ENCODE results near the gene OR2G3.

The OR2G3 gene

DNA sequence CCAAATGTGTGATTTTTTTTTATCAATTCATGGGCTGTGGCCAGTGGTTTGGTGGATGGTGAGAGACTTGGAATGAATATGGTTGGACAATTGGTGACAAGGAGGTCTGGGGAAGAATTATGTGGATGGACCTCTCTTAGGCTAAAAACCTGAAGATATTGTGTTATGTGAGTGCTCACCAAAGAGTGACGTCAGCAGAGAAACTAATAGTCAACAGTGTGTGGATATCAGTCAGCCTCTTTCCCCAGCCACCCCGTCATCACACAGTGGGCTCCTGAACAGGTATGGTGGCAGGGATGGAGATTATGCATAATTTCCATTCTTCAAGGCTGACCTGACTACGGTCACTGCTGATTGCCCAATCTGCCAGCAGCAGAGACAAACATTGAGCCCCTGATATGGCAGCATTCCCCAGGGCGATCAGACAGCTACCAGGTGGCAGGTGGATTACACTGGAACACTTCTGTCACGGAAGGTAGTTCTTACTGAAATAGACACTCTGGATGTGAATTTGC is 26.4 kb upstream of the OR2G3 start:
- TF ChIP-seq YY1 (IDR thresholded peaks at IDR 0.05; ENCODE audit: insufficient read depth, insufficient read length) (no peak), ZNF274 (IDR thresholded peaks at IDR 0.05; ENCODE audit: low read depth, low read length) (no peak), SUZ12 (IDR thresholded peaks at IDR 0.05; ENCODE audit: extremely low read depth, insufficient read depth, insufficient read length) (no peak)
- 0 out of 2 replicates have a peak, but pooled peaks cover 2% of the 10 kb centered on the region for H3K9me3 ChIP-seq (ENCODE audit: insufficient read depth, low read length)
- H3K36me3 ChIP-seq (ENCODE audit: insufficient read depth, insufficient read length, low read length) = no peaks in the 10 kb centered on the region
- H3K4me1 ChIP-seq (ENCODE audit: insufficient read depth, insufficient read length) = no peaks in the 10 kb centered on the region
- DNase-seq (ENCODE audit: low read depth, low spot score) = no peak
- no peaks in the 10 kb centered on the region for H3K27me3 ChIP-seq (ENCODE audit: insufficient read depth, insufficient read length)
- no peak overlapping the region for H3K9ac ChIP-seq (ENCODE audit: insufficient read length, low read depth)
- H3K4me3 ChIP-seq (ENCODE audit: insufficient read length, low read depth) = no peak overlapping the region

DNA sequence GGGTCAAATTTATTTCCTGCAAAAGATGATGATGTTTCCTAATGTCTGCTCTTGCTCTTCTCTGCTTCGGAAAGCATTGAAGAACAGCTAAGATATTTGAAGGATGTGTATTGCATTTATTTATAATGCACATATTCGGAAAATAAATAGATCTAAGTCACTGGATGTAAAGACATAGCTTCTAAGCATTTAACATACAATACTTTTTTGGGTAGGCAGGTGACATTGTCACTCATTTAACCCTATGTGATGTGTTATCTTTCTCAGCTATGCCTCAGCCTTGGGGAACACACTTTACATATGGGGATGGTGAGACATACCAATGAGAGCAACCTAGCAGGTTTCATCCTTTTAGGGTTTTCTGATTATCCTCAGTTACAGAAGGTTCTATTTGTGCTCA is 17.3 kb upstream of the OR2G3 start, which contains the start of gene OR2G2:
Gene OR2G2 (plus strand): TSS at position 301 of the 400 bp plus-strand sequence. CDS start 0 bp downstream, at position 301.
- Histone ChIP-seq H3K36me3 (ENCODE audit: insufficient read depth, insufficient read length, low read length) (no peaks in the 10 kb centered on the region), H3K9me3 (ENCODE audit: insufficient read depth, low read length) (peaks cover 21% of the 10 kb centered on the region), H3K4me3 (ENCODE audit: insufficient read length, low read depth) (no peak within 1 kb of the TSS), H3K27me3 (ENCODE audit: insufficient read depth, insufficient read length) (no peaks in the 10 kb centered on the region), H3K4me1 (ENCODE audit: insufficient read depth, insufficient read length) (no peaks in the 10 kb centered on the region), H3K9ac (ENCODE audit: insufficient read length, low read depth) (no peak within 1 kb of the TSS)
- DNase-seq (ENCODE audit: low read depth, low spot score) = no peak
- TF ChIP-seq ZNF274 (IDR thresholded peaks at IDR 0.05; ENCODE audit: low read depth, low read length) = no peak
- no peak for TF ChIP-seq SUZ12 (IDR thresholded peaks at IDR 0.05; ENCODE audit: extremely low read depth, insufficient read depth, insufficient read length)
- no peak for TF ChIP-seq YY1 (IDR thresholded peaks at IDR 0.05; ENCODE audit: insufficient read depth, insufficient read length)

DNA sequence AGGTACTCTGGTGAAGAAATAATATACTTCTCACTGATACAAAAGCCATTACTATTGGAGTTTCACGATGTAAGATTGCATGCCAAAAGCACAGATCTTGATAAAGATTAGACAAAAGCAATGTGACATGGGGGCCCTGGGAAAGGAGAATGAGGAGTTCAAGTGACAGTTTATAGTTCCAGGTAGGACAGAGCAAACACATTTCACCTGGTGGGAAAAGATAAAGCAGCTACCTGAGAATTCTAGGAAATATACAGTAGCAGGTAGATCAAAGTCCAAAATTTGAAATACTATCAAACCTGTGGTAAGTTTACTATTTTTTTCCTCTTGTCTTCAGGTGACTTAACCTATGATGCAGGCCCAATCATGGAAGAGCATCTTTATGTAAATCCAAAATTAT is 8.0 kb downstream of the OR2G3 start:
- H3K36me3 ChIP-seq (ENCODE audit: insufficient read depth, insufficient read length, low read length) = no peaks in the 10 kb centered on the region
- no peak overlapping the region for H3K4me3 ChIP-seq (ENCODE audit: insufficient read length, low read depth)
- no peak for DNase-seq (ENCODE audit: low read depth, low spot score)
- H3K9me3 ChIP-seq (ENCODE audit: insufficient read depth, low read length) = no peaks in the 10 kb centered on the region
- H3K27me3 ChIP-seq (ENCODE audit: insufficient read depth, insufficient read length) = no peaks in the 10 kb centered on the region
- H3K4me1 ChIP-seq (ENCODE audit: insufficient read depth, insufficient read length) = no peaks in the 10 kb centered on the region
- no peak overlapping the region for H3K9ac ChIP-seq (ENCODE audit: insufficient read length, low read depth)
- TF ChIP-seq YY1 (IDR thresholded peaks at IDR 0.05; ENCODE audit: insufficient read depth, insufficient read length) = no peak
- no peak for TF ChIP-seq SUZ12 (IDR thresholded peaks at IDR 0.05; ENCODE audit: extremely low read depth, insufficient read depth, insufficient read length)
- no peak for TF ChIP-seq ZNF274 (IDR thresholded peaks at IDR 0.05; ENCODE audit: low read depth, low read length)

DNA sequence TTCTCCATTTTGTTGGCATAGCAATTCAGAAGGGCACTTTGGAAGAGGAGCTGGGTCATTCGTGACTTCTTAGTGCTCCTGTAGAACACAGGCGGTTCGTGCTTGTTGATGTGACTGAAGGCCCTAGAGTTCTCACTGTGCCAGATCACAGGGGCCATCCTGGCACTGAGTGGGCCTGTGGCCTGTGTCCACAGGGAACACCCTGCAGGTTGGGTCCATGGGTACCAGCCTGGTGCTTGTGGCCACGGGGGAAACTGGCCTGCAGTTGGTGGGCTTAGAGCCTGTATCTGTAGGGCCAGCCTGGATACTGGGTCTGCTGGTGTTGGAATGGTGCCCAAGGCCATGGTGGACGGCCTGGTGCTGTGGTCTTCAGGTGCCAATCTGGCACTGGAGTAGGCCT is 9.2 kb downstream of the OR2G3 start:
- H3K36me3 ChIP-seq (ENCODE audit: insufficient read depth, insufficient read length, low read length) = no peaks in the 10 kb centered on the region
- no peaks in the 10 kb centered on the region for H3K4me1 ChIP-seq (ENCODE audit: insufficient read depth, insufficient read length)
- no peak for TF ChIP-seq YY1 (IDR thresholded peaks at IDR 0.05; ENCODE audit: insufficient read depth, insufficient read length)
- no peak for TF ChIP-seq ZNF274 (IDR thresholded peaks at IDR 0.05; ENCODE audit: low read depth, low read length)
- no peak for TF ChIP-seq SUZ12 (IDR thresholded peaks at IDR 0.05; ENCODE audit: extremely low read depth, insufficient read depth, insufficient read length)
- H3K4me3 ChIP-seq (ENCODE audit: insufficient read length, low read depth) = no peak overlapping the region
- DNase-seq (ENCODE audit: low read depth, low spot score) = no peak
- no peak overlapping the region for H3K9ac ChIP-seq (ENCODE audit: insufficient read length, low read depth)
- H3K27me3 ChIP-seq (ENCODE audit: insufficient read depth, insufficient read length) = no peaks in the 10 kb centered on the region
- no peaks in the 10 kb centered on the region for H3K9me3 ChIP-seq (ENCODE audit: insufficient read depth, low read length)

DNA sequence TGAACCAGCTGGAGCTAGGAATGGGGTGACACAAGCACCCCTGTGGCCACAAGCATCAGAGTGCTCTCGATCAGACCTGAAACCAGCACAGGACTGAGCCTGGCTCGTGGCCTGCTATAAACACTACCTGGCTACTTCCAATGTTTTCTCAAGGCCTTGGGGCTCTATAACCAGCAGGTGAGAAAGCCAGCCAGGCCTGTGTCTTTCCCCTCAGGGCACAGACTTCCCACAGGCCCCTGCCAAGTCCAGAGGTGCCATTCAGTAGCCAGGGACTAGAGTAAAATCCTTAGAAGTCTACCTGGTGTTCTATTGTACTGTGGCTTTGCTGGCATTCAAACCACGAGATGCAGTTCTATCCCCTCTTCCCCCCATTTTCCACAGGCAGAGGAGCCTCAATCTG is 22.6 kb downstream of the OR2G3 start:
- Histone ChIP-seq H3K9ac (ENCODE audit: insufficient read length, low read depth) (no peak overlapping the region), H3K4me1 (ENCODE audit: insufficient read depth, insufficient read length) (no peaks in the 10 kb centered on the region), H3K27me3 (ENCODE audit: insufficient read depth, insufficient read length) (no peaks in the 10 kb centered on the region), H3K9me3 (ENCODE audit: insufficient read depth, low read length) (no peaks in the 10 kb centered on the region), H3K36me3 (ENCODE audit: insufficient read depth, insufficient read length, low read length) (no peaks in the 10 kb centered on the region), H3K4me3 (ENCODE audit: insufficient read length, low read depth) (no peak overlapping the region)
- no peak for DNase-seq (ENCODE audit: low read depth, low spot score)
- TF ChIP-seq YY1 (IDR thresholded peaks at IDR 0.05; ENCODE audit: insufficient read depth, insufficient read length) = no peak
- no peak for TF ChIP-seq SUZ12 (IDR thresholded peaks at IDR 0.05; ENCODE audit: extremely low read depth, insufficient read depth, insufficient read length)
- TF ChIP-seq ZNF274 (IDR thresholded peaks at IDR 0.05; ENCODE audit: low read depth, low read length) = no peak

DNA sequence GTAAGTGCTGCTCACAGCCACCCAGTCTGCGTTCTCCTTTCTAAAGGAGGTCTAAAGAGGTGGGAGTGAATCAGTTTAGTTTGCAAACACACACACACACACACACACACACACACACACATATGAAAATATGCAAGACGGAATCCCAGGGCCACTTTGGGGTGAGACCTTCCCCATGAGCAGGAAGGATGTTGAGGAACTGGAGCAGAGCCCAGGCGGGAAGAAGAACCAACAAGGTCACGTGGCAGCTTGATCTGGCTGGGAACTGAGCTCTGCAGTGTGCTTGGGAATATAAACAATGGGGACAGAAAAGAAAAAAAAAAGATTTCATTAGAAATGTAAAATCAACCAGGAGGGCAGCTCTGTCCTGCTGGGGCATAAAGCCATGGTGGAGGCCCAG is 32.6 kb downstream of the OR2G3 start:
- no peak for DNase-seq (ENCODE audit: low read depth, low spot score)
- no peaks in the 10 kb centered on the region for H3K36me3 ChIP-seq (ENCODE audit: insufficient read depth, insufficient read length, low read length)
- H3K9ac ChIP-seq (ENCODE audit: insufficient read length, low read depth) = no peak overlapping the region
- TF ChIP-seq ZNF274 (IDR thresholded peaks at IDR 0.05; ENCODE audit: low read depth, low read length) = no peak
- TF ChIP-seq SUZ12 (IDR thresholded peaks at IDR 0.05; ENCODE audit: extremely low read depth, insufficient read depth, insufficient read length) = no peak
- no peak for TF ChIP-seq YY1 (IDR thresholded peaks at IDR 0.05; ENCODE audit: insufficient read depth, insufficient read length)
- no peak overlapping the region for H3K4me3 ChIP-seq (ENCODE audit: insufficient read length, low read depth)
- H3K4me1 ChIP-seq (ENCODE audit: insufficient read depth, insufficient read length) = no peaks in the 10 kb centered on the region
- H3K9me3 ChIP-seq (ENCODE audit: insufficient read depth, low read length) = no peaks in the 10 kb centered on the region
- no peaks in the 10 kb centered on the region for H3K27me3 ChIP-seq (ENCODE audit: insufficient read depth, insufficient read length)

DNA sequence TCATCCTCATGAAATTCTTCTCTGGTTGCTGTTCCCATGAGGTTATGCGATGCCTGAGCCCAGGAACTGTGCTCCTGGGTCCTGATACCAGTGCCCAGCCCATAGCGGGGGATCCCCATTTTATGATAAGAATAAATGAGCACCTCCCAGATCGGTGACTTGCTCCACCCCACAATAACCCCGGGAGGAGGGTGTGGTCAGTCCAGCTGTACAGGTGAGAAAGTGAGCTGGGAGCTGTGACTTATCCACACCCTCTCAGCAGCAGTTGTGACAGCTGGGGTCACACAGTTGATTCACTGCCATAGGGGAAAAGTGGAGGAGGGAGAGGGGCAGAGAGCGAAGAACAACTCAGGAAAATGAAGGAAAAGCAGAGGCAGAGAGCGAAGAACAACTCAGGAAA is 33.4 kb downstream of the OR2G3 start:
- Histone ChIP-seq H3K9ac (ENCODE audit: insufficient read length, low read depth) (no peak overlapping the region), H3K27me3 (ENCODE audit: insufficient read depth, insufficient read length) (no peaks in the 10 kb centered on the region), H3K4me1 (ENCODE audit: insufficient read depth, insufficient read length) (no peaks in the 10 kb centered on the region), H3K36me3 (ENCODE audit: insufficient read depth, insufficient read length, low read length) (no peaks in the 10 kb centered on the region), H3K9me3 (ENCODE audit: insufficient read depth, low read length) (no peaks in the 10 kb centered on the region), H3K4me3 (ENCODE audit: insufficient read length, low read depth) (no peak overlapping the region)
- no peak for TF ChIP-seq ZNF274 (IDR thresholded peaks at IDR 0.05; ENCODE audit: low read depth, low read length)
- no peak for TF ChIP-seq SUZ12 (IDR thresholded peaks at IDR 0.05; ENCODE audit: extremely low read depth, insufficient read depth, insufficient read length)
- TF ChIP-seq YY1 (IDR thresholded peaks at IDR 0.05; ENCODE audit: insufficient read depth, insufficient read length) = no peak
- no peak for DNase-seq (ENCODE audit: low read depth, low spot score)
